SJSA1 (cell line): ENCODE measurements around the gene WNK2. TPM values are rescaled to one million over a fixed set of nuclear protein-coding genes. Genes with fewer than 3 reads are reported as not detected.
"Not testable (repeated sequence)": the region's sequence is repeated elsewhere in the genome, so short reads cannot be mapped to it uniquely, and the experiment has no call there.

ENCODE experiments used
- DNase-seq, 2 experiments: peaks; one replicate each; pipeline ENCODE4 v3.0.0-alpha.2; 2015 to 2020; ENCODE audit warnings: low spot score in 2 of 2, low read depth in 1 of 2
- H3K27ac ChIP-seq: fragments of 250-450 bp; sonication (Bioruptor Pico); 2 replicates; pipeline ENCODE4 v1.5.1; 2020; ENCODE audit warnings: mild to moderate bottlenecking, moderate library complexity
- H3K27me3 ChIP-seq: fragments of 250-450 bp; sonication (Bioruptor Pico); replicated peaks from 2 replicates; pipeline ENCODE4 v1.5.1; 2020; ENCODE audit warnings: mild to moderate bottlenecking, moderate library complexity
- H3K36me3 ChIP-seq: fragments of 250-450 bp; sonication (Bioruptor Pico); 2 replicates; pipeline ENCODE4 v1.5.1; 2020; ENCODE audit warnings: mild to moderate bottlenecking
- H3K4me1 ChIP-seq: fragments of 250-450 bp; sonication (Bioruptor Pico); replicated peaks from 2 replicates; pipeline ENCODE4 v1.6.1; 2021; ENCODE audit warnings: mild to moderate bottlenecking
- H3K4me3 ChIP-seq: fragments of 250-450 bp; sonication (Bioruptor Pico); 2 replicates; pipeline ENCODE4 v1.5.1; 2020; ENCODE audit warnings: mild to moderate bottlenecking
- H3K9me3 ChIP-seq: fragments of 250-450 bp; sonication (Bioruptor Pico); replicated peaks from 2 replicates; pipeline ENCODE4 v1.5.1; 2020; ENCODE audit warnings: mild to moderate bottlenecking
- total RNA-seq: library from RNA; depleted of rRNA; stranded (reverse); fragments of >200 nt; shearing (Covaris generic); gene quantifications from 2 replicates; pipeline ENCODE4 v1.2.3, GENCODE V29; 2014

WNK2 gene
- total RNA-seq, 1 experiment from 2014 or later, result not detected

GRCh38 chr9:93329629-93330280, 145.8 kb downstream of the WNK2 start:
- H3K27ac ChIP-seq, result no peak overlapping the region
- no peak for DNase-seq

GRCh38 chr9:93332317-93332716, 148.4 kb downstream of the WNK2 start:
- Histone ChIP-seq H3K4me1 (no peaks in the 10 kb centered on the region), H3K9me3 (no peaks in the 10 kb centered on the region), H3K27ac (no peak overlapping the region), H3K4me3 (no peak overlapping the region), H3K36me3 (no peaks in the 10 kb centered on the region), H3K27me3 (peaks cover 3% of the 10 kb centered on the region; the same call in 1 of the 2 replicates)
- DNase-seq, result no peak

More at GRCh38 chr9:93329629-93330280, 145.8 kb downstream of the WNK2 start:
- Histone ChIP-seq H3K36me3 (no peaks in the 10 kb centered on the region), H3K4me3 (no peak overlapping the region), H3K9me3 (no peaks in the 10 kb centered on the region), H3K27me3 (peaks cover 6% of the 10 kb centered on the region; the same call in 1 of the 2 replicates), H3K4me1 (no peaks in the 10 kb centered on the region)

- Histone ChIP-seq H3K4me3 (no peak overlapping the region), H3K36me3 (no peaks in the 10 kb centered on the region), H3K4me1 (no peaks in the 10 kb centered on the region), H3K27me3 (no peaks in the 10 kb centered on the region), H3K9me3 (no peaks in the 10 kb centered on the region), H3K27ac (no peak overlapping the region)
- no peak for DNase-seq
These were observed 152.8 kb downstream of the WNK2 start for GRCh38 chr9:93336720-93337119.

- not testable (repeated sequence) for H3K9me3 ChIP-seq, DNase-seq, H3K27ac ChIP-seq, H3K27me3 ChIP-seq, H3K4me1 ChIP-seq, H3K36me3 ChIP-seq, H3K4me3 ChIP-seq
These were observed 154.3 kb downstream of the WNK2 start for GRCh38 chr9:93338196-93338595.

- no peak overlapping the region for H3K27ac ChIP-seq
- no peaks in the 10 kb centered on the region for H3K9me3 ChIP-seq
- H3K27me3 ChIP-seq, result no peaks in the 10 kb centered on the region; the same call in none of the 2 replicates
- no peaks in the 10 kb centered on the region for H3K36me3 ChIP-seq
- no peaks in the 10 kb centered on the region for H3K4me1 ChIP-seq
- no peak overlapping the region for H3K4me3 ChIP-seq
- no peak for DNase-seq
These were observed 156.2 kb downstream of the WNK2 start for GRCh38 chr9:93340091-93340490.

GRCh38 chr9:93341820-93342219, 157.9 kb downstream of the WNK2 start:
- H3K4me1 ChIP-seq, H3K4me3 ChIP-seq, H3K27ac ChIP-seq, DNase-seq, H3K9me3 ChIP-seq, H3K36me3 ChIP-seq: not testable (repeated sequence)
- H3K27me3 ChIP-seq, result peaks cover 14% of the 10 kb centered on the region

- H3K27ac ChIP-seq, H3K9me3 ChIP-seq, DNase-seq, H3K36me3 ChIP-seq, H3K4me1 ChIP-seq, H3K4me3 ChIP-seq: not testable (repeated sequence)
- H3K27me3 ChIP-seq, result peaks cover 17% of the 10 kb centered on the region
These were observed 158.5 kb downstream of the WNK2 start for GRCh38 chr9:93342428-93342827.

- Histone ChIP-seq H3K27ac (no peak overlapping the region), H3K9me3 (no peaks in the 10 kb centered on the region), H3K36me3 (no peaks in the 10 kb centered on the region), H3K4me3 (no peak overlapping the region), H3K4me1 (no peaks in the 10 kb centered on the region), H3K27me3 (peaks cover 18% of the 10 kb centered on the region)
- no peak for DNase-seq
These were observed 159.7 kb downstream of the WNK2 start for GRCh38 chr9:93343663-93344062.

GRCh38 chr9:93345643-93346230, 161.8 kb downstream of the WNK2 start:
- DNase-seq, result no peak
- H3K4me1 ChIP-seq, result no peaks in the 10 kb centered on the region
- no peaks in the 10 kb centered on the region for H3K36me3 ChIP-seq
- no peak overlapping the region for H3K27ac ChIP-seq
- peaks cover 18% of the 10 kb centered on the region for H3K27me3 ChIP-seq
- H3K4me3 ChIP-seq, result no peak overlapping the region
- H3K9me3 ChIP-seq, result no peaks in the 10 kb centered on the region

GRCh38 chr9:93346231-93347112, 162.5 kb downstream of the WNK2 start:
- Histone ChIP-seq H3K27me3 (peaks cover 18% of the 10 kb centered on the region), H3K9me3 (no peaks in the 10 kb centered on the region), H3K4me1 (no peaks in the 10 kb centered on the region), H3K27ac (no peak overlapping the region), H3K4me3 (no peak overlapping the region), H3K36me3 (no peaks in the 10 kb centered on the region)
- DNase-seq, result no peak

GRCh38 chr9:93347371-93347975, 163.5 kb downstream of the WNK2 start:
- H3K4me1 ChIP-seq, DNase-seq, H3K4me3 ChIP-seq, H3K27ac ChIP-seq, H3K36me3 ChIP-seq, H3K9me3 ChIP-seq: not testable (repeated sequence)
- H3K27me3 ChIP-seq, result peaks cover 18% of the 10 kb centered on the region

GRCh38 chr9:93353413-93354310, 169.7 kb downstream of the WNK2 start:
- DNase-seq, result not testable (repeated sequence)

GRCh38 chr9:93354451-93354850, 170.5 kb downstream of the WNK2 start:
- Histone ChIP-seq H3K36me3 (no peaks in the 10 kb centered on the region), H3K4me1 (peaks cover 5% of the 10 kb centered on the region; the same call in 1 of the 2 replicates), H3K9me3 (no peaks in the 10 kb centered on the region), H3K27ac (no peak overlapping the region), H3K4me3 (no peak overlapping the region), H3K27me3 (no peaks in the 10 kb centered on the region)
- peak in 1 of 2 experiments; percentile 2 for DNase-seq

More at GRCh38 chr9:93353413-93354310, 169.7 kb downstream of the WNK2 start:
- H3K27ac ChIP-seq, H3K36me3 ChIP-seq, H3K4me3 ChIP-seq, H3K9me3 ChIP-seq, H3K4me1 ChIP-seq, H3K27me3 ChIP-seq: not testable (repeated sequence)
